Measurements from ENCODE around the gene ARHGAP10. TPM values are rescaled to one million over a fixed set of nuclear protein-coding genes. Genes with fewer than 3 reads are reported as not detected.

Gene ARHGAP10
- total RNA-seq, 4 donors from 2014 or later, result 26.5 to 117 (median 29.7) TPM

DNA sequence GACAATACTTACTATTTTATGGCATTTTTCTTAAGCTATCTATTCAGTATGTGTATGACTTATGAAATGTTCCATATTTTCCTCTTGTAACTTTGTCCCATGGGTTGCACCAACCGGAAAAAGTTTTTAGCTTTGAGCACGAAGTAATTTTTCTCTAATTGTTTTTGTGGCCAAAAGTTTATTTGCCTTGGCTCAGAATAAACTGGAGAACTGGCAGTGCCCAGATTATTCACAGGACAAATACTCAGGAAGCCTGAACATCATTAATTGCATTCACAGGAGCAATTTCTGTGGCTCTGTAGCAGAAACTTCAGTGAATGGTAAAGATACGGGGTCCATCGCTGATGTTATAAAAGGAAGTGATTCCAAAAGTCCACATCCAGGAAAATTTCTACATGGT, 184.5 kb downstream of the ARHGAP10 start:
- WGBS, 2 donors, result 39 to 41% methylated on average over 4 of the region's 4 CpGs

DNA sequence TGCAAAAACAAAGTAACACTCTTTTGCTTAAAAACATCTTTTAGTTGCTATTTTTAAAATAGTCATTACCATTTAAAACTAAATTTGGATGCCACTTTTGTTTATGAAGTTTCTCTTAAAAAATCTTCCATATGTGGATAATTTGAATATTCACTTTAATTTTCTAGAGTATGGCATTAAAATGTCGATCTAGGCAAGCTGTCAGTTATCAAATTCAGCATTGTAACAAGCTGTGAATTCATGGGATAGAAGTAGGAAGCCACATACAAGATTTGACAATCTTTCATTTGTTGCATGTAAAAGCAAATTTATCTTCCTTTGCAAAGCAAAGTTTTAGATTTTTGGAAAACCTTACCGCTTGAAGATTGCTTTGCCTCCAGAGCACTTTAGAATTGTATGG, 191.5 kb downstream of the ARHGAP10 start:
- intact Hi-C loops (cut with DNase I), result no loop called here
- 74 to 96% methylated on average over 2 of the region's 2 CpGs for WGBS, 2 donors

More for the DNA sequence above, 184.5 kb downstream of the ARHGAP10 start:
- intact Hi-C loops (cut with DNase I), result no loop called here
- Histone ChIP-seq H3K4me3 (no peak overlapping the region), H3K27me3 (no peaks in the 10 kb centered on the region), H3K36me3 (peaks cover 0 to 65% (median 4%) of the 10 kb centered on the region in 3 donors), H3K4me1 (peaks cover 0 to 22% (median 0%) of the 10 kb centered on the region in 3 donors), H3K27ac (peak overlapping the region in 1 of 4 donors; percentile 27), H3K9me3 (no peaks in the 10 kb centered on the region)
- TF ChIP-seq, protein P1, sequence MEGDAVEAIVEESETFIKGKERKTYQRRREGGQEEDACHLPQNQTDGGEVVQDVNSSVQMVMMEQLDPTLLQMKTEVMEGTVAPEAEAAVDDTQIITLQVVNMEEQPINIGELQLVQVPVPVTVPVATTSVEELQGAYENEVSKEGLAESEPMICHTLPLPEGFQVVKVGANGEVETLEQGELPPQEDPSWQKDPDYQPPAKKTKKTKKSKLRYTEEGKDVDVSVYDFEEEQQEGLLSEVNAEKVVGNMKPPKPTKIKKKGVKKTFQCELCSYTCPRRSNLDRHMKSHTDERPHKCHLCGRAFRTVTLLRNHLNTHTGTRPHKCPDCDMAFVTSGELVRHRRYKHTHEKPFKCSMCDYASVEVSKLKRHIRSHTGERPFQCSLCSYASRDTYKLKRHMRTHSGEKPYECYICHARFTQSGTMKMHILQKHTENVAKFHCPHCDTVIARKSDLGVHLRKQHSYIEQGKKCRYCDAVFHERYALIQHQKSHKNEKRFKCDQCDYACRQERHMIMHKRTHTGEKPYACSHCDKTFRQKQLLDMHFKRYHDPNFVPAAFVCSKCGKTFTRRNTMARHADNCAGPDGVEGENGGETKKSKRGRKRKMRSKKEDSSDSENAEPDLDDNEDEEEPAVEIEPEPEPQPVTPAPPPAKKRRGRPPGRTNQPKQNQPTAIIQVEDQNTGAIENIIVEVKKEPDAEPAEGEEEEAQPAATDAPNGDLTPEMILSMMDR (IDR thresholded peaks at IDR 0.05), result no peak
- no peak for TF ChIP-seq POLR2A (IDR thresholded peaks at IDR 0.05)
- no peak for DNase-seq

DNA sequence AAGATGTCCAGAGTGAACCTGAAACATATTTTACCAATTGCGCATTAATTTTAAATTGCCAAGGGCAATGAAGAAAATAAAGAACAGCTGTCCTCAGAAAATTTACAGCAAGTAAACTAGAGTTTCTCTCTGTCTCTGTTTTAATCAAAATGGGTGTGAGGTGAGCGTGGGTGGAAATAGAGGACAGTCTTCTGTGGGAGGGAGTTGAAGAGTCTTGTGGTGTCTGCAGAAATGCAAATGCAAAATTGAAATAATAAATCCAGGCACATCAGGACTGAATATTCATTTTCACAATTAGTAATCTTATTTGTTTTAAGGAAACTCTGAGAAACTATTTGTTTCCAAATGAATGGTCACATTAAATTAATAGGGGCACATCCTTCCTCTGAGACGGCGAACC, 192.0 kb downstream of the ARHGAP10 start:
- Histone ChIP-seq H3K27ac (no peak overlapping the region), H3K27me3 (no peaks in the 10 kb centered on the region), H3K36me3 (peaks cover 0 to 41% (median 0%) of the 10 kb centered on the region in 3 donors), H3K4me1 (peaks cover 0 to 13% (median 0%) of the 10 kb centered on the region in 3 donors), H3K9me3 (no peaks in the 10 kb centered on the region), H3K4me3 (no peak overlapping the region)
- intact Hi-C loops (cut with DNase I), result no loop called here
- 89 to 92% methylated on average over 4 of the region's 4 CpGs for WGBS, 2 donors
- TF ChIP-seq, protein P1 (IDR thresholded peaks at IDR 0.05), result no peak
- TF ChIP-seq POLR2A (IDR thresholded peaks at IDR 0.05), result no peak
- no peak for DNase-seq

More for the DNA sequence above, 191.5 kb downstream of the ARHGAP10 start:
- Histone ChIP-seq H3K36me3 (peaks cover 0 to 46% (median 0%) of the 10 kb centered on the region in 3 donors), H3K27ac (no peak overlapping the region), H3K4me3 (no peak overlapping the region), H3K4me1 (peaks cover 0 to 13% (median 0%) of the 10 kb centered on the region in 3 donors), H3K9me3 (no peaks in the 10 kb centered on the region), H3K27me3 (no peaks in the 10 kb centered on the region)
- TF ChIP-seq POLR2A (IDR thresholded peaks at IDR 0.05), result no peak
- TF ChIP-seq, protein P1 (IDR thresholded peaks at IDR 0.05), result no peak
- no peak for DNase-seq

DNA sequence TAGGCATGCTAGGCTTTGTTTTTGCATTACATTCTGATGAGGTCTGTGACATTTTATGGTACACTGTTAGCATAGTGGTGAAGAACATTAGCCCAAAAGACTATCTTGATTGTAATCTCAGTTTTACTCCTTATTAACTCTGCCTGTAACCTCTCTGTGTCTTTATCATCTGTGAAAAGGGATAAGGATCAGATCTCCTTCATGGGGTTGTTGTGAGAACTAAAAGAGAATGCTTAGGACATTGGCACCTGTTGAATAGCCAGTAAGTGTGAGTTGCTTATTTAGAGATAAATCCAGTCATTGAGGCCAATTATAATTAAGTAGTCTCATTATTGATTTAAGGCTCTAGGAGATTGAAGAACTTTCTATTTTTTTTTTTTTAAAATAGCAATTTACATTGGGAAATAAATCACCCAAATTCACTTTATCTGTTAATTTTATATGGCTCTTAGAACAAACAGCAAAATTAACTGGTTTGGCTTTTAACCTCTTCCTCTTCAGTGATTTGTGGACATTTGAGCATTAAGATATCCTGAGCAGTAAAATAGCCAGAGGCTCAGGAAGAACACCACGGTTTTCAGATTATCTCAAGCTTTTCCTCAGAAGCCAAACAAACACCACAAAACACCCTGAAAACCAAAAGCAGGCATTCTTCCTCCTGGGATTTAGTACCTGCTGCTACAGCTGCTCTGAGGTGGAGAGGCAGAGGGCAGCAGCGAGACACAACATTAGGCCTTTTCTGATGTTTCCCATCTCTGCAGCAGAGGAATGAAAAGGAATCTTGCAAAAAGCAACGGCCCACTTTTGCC, 192.9 kb downstream of the ARHGAP10 start:
- Histone ChIP-seq H3K9me3 (no peaks in the 10 kb centered on the region), H3K27ac (no peak overlapping the region), H3K4me3 (no peak overlapping the region), H3K36me3 (peaks cover 0 to 42% (median 0%) of the 10 kb centered on the region in 3 donors), H3K27me3 (no peaks in the 10 kb centered on the region), H3K4me1 (peaks cover 0 to 13% (median 0%) of the 10 kb centered on the region in 3 donors)
- 47 to 48% methylated on average over 3 of the region's 3 CpGs for WGBS, 2 donors
- intact Hi-C loops (cut with DNase I), result no loop called here
- DNase-seq, result no peak
- TF ChIP-seq POLR2A (IDR thresholded peaks at IDR 0.05), result no peak
- TF ChIP-seq, protein P1 (IDR thresholded peaks at IDR 0.05), result peak in 3 of 6 experiments; percentile 26 to 45 (median 29)

DNA sequence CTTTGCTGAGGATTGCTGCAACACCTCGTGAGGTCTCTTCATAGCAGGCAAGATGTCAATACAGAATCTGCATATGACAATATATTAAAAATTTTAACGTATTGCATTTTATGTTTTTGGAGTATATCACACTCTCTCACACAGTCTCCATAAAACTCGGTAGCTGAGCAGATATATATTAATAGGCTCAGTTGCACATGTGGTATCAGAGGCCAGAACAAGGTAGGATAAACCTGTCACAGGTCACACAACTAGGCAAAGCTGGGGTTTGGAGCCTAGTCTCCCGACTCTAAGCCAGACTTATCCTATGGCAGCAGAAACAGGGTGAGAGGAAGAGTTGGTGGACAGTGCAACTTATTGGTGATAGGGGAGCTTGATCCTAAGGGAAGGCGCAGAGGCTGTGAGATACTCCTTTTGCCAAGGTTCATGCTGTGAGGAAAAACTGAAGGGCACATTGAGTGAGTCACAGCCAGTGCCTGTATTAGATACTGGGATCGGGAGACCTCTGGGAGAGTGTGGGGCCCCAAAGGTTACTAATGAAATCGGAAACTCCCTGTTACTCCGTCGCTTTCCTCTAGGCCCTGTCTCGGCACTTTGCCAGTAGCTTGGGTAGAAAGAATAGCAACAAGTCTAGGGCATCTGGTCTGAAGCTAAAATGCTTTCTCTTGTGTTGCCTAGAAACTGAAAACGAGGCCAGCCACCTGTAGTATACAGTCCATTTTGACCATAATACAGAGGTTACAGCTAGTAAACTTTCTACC, 195.7 kb downstream of the ARHGAP10 start:
- WGBS, 2 donors, result 76 to 81% methylated on average over 10 to 11 of the region's 11 CpGs
- DNase-seq, result no peak
- no peak overlapping the region for H3K4me3 ChIP-seq
- H3K27me3 ChIP-seq, result no peaks in the 10 kb centered on the region
- H3K36me3 ChIP-seq, result peaks cover 0 to 51% (median 0%) of the 10 kb centered on the region in 3 donors
- no peak overlapping the region for H3K27ac ChIP-seq
- TF ChIP-seq, protein P1 (IDR thresholded peaks at IDR 0.05), result no peak
- no peak for TF ChIP-seq POLR2A (IDR thresholded peaks at IDR 0.05)
- intact Hi-C loops (cut with DNase I), result no loop called here
- peaks cover 0 to 4% (median 0%) of the 10 kb centered on the region in 3 donors for H3K4me1 ChIP-seq
- no peaks in the 10 kb centered on the region for H3K9me3 ChIP-seq

All from esophagus squamous epithelium (tissue), 5 donors.